ENCODE measurements around the gene NRIP2.
"Not testable (repeated sequence)": the region's sequence is repeated elsewhere in the genome, so short reads cannot be mapped to it uniquely, and the experiment has no call there.

NRIP2 gene, protein sequence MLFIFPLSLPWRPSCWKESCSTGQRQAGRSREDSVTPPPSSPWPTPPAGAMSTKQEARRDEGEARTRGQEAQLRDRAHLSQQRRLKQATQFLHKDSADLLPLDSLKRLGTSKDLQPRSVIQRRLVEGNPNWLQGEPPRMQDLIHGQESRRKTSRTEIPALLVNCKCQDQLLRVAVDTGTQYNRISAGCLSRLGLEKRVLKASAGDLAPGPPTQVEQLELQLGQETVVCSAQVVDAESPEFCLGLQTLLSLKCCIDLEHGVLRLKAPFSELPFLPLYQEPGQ

DNA sequence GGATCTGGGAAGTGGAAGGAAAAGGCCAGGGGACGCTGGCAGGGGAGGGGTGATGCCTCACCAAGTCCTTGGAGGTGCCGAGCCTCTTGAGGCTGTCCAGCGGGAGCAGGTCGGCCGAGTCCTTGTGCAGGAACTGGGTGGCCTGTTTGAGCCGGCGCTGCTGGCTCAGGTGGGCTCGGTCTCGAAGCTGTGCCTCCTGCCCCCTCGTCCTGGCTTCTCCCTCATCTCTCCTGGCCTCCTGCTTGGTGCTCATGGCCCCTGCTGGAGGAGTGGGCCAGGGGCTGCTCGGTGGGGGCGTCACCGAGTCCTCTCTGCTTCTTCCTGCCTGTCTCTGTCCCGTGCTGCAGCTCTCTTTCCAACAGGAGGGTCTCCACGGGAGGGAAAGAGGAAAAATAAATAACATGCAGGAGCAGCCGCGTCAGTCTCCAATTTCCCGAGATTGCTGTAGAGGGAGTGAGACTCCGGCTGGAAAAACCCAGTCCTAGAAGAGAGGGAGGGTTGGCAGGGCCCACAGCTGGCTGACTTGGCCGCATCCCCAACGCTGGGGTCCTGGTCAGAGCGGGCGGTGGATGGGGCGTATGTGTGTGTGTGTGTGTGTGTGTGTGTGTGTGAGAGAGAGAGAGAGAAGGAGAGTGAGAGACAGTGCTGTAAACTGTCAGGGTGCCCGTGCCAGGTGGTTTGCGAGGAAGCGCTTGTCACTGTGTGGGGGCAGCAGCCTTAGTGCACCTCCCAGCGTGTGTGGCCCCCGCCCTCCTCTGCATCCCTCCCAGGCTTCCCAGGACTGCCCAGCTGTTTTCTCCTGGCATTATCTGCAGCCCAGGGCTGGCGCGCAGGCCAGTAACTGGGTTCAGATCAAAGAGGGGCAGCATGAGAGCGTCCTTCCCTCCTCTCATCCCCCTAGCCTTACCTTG lies at the start of gene NRIP2:
Gene NRIP2, minus strand, starts transcription at position 455 of the 911 bp plus-strand sequence. Its CDS starts 52 bp downstream, at position 403.
- no peak for DNase-seq

DNA sequence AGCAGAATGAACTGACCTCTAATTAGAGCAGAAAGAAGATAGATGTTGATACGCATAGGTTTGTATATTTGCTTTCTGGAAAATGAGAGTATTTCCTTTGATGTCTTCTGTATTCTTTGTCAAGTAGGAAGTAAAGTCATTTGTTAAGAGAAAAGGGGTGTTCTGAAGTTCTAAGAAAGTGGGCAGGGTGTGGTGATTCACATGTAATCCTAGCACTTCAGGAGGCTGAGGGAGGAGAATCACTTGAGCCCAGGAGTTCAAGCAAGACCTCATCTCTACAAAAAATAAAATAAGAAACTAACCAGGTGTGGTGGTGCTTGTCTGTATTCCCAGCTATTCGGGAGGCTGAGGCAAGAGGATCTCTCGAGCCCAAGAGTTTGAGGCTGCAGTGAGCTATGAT lies 45.0 kb upstream of the NRIP2 start:
- no peak for DNase-seq

DNA sequence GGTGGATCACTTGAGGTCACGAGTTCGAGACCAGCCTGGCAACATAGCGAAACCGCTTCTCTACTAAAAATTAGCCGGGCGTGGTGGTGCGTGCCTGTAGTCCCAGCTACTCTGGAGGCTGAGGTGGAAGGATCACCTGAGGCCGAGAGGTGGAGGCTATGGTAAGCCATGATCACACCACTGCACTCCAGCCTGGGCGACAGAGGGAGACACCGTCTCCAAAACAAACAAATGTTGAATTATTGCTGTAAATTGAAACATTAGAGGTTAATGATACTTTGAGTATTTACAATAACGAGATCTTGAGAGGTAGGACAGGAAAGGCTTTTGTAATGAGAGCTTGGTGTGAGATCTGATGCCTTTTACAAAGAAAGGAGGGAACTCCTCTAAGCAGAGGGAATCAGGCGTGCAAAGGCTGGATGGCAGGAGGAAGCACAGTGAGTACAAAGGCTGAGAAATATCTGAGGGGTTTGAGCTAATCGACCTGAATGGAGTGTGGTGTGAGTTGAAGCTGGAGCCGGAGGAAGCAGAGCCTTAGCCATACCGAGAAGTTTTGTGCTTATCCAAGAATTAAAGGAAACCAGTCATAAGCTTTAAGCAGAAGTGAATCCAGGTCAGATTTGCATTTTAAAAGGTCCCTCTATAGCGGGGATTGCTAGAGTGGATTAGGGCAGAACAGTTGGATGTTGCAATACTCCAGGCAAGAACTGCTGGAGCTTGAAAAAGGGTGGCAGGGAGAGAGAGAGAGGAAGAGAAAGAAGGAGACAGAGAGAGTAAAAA lies 43.3 kb upstream of the NRIP2 start:
- no peak for DNase-seq

DNA sequence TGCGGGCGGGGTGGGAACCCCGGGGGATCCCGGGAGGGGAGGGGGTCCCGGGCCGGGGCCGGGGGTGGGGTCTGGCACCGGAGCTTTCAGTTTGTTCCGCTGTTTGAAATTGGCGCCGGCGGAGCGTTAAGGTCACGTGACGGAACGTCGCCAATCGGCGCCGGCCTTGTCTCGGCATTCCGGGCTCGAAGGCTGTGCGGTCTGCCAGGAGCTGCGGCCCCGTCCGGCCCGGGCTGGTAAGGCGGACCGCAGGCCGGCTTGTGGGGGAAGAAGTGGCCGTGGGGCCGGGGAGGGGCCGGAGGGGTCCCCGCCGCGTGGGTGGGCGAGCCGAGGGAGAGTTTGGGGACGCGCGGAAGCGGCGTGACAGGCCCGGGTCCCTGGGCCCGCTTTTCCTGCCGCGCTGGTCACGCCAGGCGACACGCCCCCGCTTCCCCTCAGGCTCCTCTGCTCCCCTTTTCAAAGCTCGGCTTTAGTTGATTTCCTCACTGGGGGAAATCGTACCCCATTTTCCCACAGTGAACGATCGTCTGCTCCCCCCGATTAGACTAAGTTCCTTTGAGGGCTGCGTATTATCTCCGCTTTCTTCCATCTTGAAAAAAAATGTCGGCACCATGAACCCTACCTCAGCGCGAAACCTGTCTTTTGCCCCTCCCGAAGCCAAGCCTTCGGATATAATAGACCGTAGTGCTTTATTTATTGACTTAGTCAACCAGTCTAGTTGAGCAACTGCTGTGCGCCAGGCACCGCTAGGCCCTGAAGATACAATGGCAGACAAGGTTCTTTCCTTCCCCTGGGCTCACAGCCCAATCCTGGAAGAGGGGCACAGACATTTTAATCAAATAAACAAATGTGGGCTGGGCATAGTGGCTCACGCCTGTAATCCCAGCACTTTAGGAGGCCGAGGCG lies 42.5 kb upstream of the NRIP2 start, which contains the start of the genes FOXM1 and RHNO1:
Gene FOXM1, minus strand, starts transcription at position 128 of the 906 bp plus-strand sequence. CDS start 2,696 bp downstream, outside the sequence.
Gene RHNO1, plus strand, starts transcription at position 177 of the 906 bp plus-strand sequence. CDS start 8,144 bp downstream, outside the sequence.
- DNase-seq, result peak; percentile 84

DNA sequence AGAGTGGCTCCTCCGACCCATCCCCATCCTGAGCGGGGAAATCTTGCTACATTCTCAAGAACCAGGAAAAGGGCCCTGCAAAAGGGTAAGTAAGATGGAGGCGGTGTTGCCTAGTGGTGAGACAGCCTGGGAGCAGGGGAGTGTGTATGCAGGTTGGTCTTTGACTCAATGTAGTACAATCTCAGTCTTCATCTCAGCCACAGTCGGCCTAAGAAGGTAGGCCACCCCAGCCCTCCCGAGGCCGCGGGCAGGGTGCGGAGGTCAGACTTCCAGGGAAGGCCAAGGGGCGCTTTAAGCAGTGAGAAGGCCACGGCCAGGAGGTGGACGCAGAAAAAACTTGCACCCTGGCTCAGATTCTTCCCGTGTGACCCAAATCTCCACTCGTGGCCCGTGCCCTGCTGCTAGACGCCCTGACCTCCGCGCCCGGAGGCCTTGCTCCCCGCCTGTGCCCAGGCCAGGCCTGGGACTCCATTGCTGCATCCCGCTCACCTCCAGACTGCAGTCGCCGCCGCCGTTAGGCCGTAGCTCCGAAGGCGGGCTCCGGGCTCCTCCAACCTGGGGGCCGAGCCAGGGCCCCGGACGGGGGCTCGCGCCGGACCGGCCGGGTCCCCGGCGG lies 41.7 kb upstream of the NRIP2 start:
- DNase-seq, result no peak

DNA sequence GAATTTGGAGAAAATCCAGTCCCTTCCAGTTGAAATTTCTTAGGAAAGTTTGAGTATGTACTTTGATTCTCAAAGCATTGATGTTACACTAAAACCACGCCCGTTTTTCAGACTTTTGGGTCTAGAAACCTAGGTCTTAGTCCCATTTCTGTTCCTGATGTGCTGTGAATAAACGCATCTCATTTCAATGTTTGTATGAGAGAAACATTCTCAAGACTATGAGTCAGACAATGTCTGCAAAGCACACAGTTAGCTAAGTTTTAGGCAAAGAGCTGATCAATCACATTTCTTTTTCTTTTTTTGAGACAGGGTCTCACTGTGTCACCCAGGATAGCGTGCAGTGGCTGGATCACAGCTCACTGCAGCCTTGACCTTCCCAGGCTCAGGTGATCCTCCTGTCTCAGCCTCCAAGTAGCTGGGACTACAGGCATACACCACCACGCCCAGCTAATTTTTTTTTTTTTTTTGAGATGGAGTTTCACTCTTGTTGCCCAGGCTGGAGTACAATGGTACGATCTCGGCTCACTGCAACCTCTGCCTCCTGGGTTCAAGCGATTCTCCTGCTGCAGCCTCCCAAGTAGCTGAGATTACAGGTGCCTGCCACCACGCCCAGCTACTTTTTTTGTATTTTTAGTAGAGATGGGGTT lies 34.3 kb upstream of the NRIP2 start:
- not testable (repeated sequence) for DNase-seq

DNA sequence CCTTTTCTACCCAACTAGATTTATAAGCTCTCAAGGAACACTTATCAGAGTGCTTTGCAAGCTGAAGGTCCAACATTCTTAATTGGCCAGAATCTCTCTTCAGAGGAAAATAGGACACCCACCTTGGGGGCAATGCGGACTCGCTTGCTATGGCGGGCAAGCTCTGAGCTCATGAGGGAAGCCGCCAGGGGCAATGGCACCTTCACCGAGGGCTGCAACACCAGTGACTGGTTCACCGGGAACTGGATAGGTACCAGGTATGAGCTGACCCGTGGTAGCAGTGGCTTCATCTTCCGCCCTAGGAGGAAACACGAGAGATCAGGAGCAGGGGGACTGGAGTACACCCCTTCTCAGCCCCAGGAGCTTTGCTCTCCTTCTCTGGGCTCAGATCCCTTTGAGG lies 29.4 kb upstream of the NRIP2 start:
- no peak for DNase-seq

DNA sequence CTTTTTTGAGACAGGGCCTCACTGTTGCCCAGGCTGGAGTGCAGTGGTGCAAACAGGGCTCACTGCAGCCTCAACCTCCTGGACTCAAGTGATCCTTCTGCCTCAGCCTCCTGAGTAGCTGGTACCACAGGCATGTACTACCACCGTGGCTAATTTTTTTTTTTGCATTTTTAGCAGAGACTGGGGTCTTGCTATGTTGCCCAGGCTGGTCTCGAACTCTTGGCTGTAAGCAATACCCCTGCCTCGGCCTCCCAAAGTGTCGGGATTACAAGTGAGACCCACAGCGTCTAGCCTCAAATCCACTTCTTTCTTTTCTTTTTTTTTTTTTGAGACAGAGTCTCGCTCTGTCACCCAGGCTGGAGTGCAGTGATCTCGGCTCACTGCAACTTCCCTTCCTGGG lies 28.6 kb upstream of the NRIP2 start:
- not testable (repeated sequence) for DNase-seq

DNA sequence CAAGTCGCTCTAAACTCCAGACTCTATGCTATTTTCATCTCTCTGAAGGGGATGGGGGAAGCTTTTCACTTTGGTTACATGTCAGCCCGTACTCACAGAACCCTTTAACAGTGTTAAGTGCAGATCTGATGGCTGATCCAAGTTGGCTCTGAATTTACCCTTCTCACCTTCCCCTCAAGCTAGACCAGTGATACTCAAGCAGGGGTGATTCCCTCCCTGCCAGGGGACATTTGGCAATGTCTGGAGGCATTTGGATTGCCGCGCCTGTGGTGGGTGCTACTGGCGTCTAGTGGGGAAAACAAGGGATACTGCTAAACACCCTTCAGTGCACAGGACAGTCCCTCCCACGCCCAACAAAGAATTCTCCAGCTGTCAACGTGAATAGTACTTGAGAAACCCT lies 28.0 kb upstream of the NRIP2 start:
- no peak for DNase-seq

DNA sequence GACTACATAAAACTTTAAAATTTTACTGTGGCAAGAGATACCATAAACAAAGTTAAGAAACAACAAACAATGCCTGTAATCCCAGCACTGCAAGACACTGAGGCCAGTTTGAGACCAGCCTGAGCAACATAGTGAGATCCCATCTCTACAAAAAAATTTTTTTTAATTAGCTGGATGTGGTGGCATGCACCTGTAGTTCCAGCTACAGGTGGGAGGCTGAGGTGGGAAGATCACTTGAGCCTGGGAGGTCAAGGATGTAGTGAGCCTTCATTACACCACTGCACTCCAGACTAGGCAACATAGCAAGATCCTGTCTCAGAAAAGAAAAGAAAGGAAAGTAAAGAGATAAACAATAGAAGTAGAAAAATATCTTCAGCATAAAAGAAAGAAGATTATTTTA lies 25.3 kb upstream of the NRIP2 start:
- no peak for DNase-seq

DNA sequence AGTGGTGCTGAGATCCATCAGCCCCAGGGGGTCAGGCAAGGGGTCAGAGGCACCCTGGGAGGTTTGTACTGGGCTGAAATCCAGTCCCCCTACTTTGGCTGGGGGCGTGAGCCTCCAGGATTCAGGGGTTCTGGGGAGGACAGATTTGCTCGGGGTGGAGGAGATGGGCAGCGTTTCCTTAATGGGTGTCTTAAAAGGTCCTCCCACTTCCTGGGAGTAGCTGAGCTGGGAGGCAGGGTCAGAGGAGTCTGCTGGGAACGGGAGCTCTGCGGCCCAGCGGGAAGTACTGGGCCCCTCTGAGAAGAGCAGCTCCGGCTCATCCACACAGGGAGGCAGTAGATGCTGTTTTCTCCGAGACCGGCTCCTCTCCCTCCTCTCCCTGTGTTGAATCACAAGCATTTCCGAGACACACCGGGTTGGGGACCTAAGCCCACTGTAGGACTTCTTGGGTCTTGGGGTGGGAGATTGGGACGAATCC lies 24.1 kb upstream of the NRIP2 start:
- DNase-seq, result no peak

DNA sequence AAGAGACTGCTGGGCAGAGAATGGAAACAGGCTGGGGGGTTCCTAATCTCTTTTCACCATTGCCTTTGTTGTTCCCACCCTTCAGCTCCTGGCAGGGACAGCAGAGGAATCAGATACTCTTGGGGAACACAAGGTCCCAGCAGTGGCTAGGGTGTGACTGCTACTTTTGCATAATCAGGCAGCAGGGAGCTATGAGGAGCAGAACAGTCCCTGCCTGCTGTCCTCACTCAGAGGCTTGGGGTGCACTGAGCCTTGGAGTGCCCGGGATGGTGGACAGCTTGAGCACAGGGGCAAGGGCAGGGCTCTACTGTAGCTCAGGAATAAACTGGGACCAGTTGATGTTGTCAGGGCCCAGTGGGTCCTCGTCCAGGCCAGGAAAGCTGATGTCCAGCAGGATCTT lies 23.5 kb upstream of the NRIP2 start:
- DNase-seq, result no peak

DNA sequence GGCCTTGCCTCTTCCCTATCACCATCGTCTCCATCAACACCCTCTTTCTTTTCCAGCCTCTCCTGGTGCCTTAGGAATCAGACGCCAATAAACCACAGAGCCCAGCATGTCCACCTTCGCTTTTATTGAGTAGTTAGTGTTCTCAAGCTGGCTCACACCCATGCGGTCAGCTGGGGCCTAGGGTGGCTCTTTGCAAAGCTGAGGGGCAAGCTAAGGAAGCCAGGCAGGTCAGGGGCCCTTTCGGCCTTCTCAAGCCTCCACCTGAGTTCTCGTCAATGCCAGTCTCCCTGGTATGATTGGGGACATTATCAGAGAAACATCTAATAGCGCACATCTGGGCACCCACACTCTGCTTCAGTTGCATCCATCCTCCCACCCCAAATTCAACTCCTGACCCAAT lies 22.7 kb upstream of the NRIP2 start:
- no peak for DNase-seq

DNA sequence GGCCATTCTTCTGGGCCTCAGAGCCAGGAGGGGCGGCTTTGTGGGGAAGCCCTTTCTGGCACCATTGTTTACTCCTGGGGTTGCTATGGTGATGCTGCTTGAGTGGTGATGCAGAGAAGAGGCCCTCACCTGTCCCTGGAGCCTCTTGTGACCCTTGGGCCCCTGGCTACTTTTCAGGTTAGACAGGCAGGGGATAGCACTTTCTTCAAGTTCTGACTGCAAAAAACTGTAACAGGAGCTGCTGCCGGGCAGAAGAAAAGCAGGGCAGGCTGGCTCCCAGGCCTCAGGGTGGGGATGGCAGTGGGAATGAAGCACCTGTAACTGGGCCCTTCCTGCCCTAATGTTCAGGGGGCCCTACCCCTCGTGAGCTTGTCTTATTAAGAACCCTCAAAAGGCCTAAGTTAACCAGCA lies 22.2 kb upstream of the NRIP2 start, which contains the start of gene TEX52:
Gene TEX52, minus strand, starts transcription at position 19 of the 411 bp plus-strand sequence. Its CDS starts 13 bp downstream, at position 6.
- no peak for DNase-seq

DNA sequence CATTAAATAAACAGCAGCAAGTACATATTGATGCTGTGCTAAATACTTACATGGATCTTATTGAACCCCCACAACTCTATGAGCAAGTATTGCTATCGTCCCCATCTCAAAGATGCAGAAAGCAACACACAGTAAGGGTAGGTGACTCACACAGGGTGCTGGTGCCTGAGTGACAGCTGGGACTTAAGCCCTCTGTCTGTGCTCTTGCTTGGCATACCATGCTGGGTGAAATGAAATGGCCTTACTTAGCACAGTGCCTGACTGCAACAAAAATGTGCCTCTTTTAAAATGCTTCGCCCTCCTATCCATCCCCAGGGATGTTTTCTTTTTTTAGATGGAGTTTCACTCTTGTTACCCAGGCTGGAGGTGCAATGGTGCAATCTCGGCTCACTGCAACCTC lies 21.2 kb upstream of the NRIP2 start:
- no peak for DNase-seq

DNA sequence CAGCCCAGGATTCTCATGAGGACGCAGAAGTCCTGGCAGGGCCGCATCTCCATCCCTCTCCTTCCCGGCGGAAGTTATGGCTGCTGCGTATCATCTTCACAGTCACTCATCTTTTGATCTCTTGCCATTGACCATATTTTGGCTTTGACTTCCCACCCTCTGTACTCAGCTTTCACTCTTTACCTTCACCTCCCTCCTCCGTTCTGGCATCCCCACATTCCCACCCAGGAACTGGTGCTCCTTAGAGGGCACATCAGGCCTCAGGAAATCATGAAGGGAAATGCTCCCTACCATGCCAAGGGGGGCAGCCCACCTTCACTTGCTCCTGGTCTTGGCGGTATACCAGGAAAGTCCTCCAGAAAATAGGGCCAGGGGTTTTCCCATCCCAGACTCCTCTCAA lies 20.7 kb upstream of the NRIP2 start:
- no peak for DNase-seq

DNA sequence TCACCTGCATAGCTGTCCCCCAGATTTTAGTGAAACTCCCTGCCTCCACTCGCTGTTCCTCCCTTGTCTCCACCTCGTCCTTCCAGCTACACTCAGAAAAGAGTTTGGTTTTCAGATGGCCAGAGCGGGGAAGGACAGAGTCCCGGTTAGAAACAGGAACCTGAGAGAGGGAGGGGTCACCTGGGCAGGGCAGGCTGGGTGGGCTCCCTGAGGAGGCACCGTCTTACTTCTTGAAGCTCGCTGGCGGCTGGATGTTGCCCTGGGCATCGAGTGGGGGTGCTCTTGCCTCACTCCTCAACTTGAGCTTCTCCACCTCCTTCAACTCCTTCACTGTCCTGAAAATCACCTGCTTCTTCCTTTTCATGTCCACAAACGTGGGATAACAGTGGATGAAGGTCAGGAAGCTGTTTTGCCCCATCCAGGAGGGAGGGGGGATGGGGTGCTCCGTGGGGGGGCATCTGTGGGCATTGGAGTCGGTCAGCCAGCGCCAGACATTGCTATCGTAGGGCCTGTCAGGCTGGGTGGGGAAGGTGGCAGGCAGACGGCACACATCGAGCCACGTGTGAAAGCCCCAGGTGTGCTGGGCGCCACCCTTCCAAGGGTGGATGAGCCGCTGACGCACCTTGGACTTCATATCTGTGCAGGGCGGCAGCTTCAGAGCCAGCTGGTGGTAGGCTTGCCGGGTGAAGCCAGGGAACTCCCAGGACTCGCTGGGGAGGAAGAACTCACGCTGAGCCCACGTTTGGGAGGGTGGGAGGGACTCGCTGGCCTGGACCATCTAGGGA lies 20.0 kb upstream of the NRIP2 start:
- DNase-seq, result no peak

DNA sequence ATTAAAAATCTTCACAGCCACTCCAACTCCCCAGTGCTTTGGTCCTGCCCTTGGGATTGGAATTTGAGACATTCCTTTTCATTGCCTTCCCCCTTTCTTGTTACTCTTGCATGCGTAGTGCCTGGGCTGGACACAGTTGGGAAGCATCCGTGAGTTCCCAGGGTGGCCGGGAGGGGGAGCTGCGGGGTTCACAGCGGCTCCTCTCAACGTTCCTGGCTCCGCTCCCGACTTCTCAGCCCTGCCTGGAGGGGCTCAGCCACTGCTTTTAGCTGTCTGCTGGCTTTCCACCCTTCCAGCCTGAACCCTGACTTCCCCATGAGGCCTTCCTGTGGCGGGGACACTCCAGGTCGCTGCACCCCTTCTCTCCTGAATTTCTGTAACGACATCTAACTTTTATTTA lies 18.8 kb upstream of the NRIP2 start:
- DNase-seq, result no peak

DNA sequence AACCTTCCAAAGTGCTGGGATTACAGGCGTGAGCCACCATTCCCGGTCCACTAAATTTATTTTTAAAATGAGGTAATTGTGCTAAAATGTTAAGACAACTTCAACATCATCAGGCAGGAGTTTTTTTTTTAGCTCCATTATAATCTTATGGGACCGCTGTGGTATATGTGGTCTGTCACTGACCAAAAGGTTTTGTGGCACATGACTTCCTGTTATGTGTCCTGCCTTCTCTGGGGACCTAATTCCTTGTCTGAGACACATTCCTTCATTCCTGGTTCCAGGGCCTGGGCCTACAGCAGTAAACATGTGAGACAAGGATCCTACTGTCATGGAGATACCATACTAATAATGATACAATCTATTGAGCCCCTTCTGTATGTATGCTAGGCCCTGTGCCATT lies 17.1 kb upstream of the NRIP2 start:
- no peak for DNase-seq

DNA sequence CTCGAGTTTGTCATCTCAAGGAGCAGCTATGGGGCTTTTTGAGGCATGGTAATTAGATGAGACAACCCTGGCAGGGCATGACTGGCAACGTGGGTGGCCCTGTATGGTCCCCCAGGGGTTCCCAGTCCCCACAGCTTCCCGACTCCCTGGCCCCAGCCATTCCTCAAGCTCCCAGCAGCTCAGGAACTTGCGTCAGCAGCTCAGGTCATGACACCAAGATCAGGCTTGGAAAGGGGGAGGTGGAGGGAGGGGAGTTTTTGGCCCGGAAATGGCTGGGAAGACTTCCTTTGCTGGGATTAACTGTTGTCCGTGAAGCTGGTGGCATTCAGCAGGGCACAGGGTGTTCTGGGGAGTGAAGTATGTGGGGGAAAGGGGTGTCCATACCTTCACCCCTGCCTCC lies 10.4 kb upstream of the NRIP2 start:
- DNase-seq, result no peak

Measured in CD4-positive, alpha-beta T cell treated with Interleukin-15 for 1 hour (primary cell).